GM21360 (cell line): ENCODE measurements around the gene ICA1L.
"Not testable (repeated sequence)": the region's sequence is repeated elsewhere in the genome, so short reads cannot be mapped to it uniquely, and the experiment has no call there.

Experiments used
- ATAC-seq: cut with Tn5 transposase; IDR thresholded peaks from one replicate; pipeline ENCODE4 v1.9.1; 2021; ENCODE audit warnings: mild to moderate bottlenecking, moderate library complexity; ENCODE audit not compliant: unreplicated experiment

ICA1L gene

DNA sequence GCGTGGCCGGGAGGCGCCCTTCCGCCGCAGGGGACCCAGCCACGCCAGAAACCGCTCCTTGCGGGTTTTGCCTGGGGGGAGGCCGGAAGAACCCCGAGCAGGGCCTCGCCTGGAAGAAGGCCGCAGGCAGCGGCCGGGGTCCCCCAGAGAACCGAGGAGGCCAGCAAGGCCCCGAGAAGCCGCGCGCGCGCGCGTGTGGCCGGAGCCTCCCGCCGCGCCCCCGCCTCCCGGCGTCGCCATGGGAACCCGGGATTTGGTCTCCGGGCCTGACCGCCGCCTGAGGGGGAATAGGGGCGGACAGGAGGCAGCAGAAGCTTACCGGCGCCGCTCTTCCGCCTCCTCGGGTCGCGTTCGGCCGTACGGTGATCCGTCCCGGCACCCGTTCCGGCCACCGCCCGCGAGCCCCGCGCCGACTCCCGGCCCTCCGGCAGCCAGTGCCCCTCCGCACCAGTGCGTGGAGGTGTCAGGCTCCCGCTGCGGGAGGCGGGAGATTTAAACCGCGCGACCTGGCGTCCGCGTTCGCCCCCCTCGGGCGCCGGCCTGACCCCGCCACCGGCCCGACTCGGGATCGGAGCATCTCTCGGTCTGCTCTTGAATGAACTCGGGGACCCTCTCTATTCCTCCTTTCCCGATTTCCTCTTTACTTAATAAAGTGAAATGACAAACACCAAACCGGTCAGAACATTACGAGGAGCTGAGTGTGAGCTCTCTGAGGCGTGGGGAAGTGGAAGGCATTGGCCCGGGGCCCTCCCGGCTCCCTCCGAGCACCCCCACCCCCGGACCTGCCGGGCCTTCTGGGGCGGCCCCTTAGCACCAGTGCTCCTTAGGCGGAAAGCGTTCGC, at the start of gene ICA1L:
Gene ICA1L (minus strand): TSS at position 467 of the 842 bp plus-strand sequence. CDS start 42,757 bp downstream, outside the sequence.
- peak; percentile 50 for ATAC-seq

DNA sequence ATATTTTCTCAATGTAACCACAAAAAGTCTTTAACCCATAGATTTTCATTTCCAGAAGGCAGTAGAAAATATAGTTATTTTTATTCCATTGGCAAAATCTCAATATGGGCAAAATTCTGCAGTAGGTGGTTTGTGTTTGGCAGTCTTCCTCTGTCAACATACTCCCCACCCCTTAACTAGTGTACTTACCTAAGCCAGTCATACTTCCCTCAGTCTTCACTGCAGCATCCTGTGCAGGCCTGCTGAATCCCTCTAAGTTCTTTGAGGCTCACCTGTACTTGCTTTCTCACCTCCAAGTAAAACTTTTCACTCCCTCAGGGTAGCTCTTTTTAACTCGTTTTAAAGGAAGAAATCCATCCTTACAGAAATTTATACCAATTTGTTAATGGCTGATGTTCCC, 47.3 kb upstream of the ICA1L start:
- no peak for ATAC-seq

DNA sequence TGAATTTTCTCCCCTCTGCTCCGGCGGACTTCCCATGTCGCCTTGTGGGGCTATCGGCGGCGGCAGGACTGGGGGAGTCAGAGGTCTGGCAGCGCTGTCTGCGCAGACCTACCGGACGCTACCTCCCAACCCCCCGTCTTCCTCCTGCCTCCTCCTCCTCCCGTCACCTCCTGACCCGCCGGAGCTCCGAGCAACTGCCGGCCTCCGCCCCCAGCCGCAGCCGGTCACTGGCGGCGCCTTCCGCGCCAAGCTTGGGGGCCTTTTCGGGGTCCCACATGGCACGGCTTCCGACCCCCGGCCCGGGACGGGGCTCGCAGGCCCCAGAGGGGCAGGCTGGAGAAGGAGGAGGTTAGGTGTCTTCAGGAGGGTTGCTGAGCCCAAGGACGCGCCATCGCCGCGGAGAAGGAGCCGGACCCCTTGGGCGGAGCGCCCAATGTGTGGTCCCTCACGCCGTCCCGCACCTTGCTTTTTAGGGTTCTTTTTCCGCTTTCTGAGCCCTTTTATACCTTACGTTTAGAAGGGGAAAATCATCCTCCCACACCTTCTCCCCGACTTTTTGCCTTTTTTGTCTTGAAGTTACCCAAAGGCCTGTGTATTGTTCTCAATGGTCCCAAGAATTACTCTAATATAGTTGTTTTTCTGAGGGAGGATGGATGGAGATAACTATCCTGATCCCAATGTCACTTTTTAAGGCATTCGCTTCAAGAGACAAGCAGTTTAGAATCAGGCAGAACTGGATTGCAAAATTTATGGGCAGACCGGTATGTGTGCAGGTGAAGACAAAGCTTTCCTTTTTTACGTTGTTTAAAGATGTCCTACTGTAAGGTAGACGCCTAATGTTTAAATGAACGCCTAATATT, 41.0 kb upstream of the ICA1L start:
- ATAC-seq, result peak; percentile 48

DNA sequence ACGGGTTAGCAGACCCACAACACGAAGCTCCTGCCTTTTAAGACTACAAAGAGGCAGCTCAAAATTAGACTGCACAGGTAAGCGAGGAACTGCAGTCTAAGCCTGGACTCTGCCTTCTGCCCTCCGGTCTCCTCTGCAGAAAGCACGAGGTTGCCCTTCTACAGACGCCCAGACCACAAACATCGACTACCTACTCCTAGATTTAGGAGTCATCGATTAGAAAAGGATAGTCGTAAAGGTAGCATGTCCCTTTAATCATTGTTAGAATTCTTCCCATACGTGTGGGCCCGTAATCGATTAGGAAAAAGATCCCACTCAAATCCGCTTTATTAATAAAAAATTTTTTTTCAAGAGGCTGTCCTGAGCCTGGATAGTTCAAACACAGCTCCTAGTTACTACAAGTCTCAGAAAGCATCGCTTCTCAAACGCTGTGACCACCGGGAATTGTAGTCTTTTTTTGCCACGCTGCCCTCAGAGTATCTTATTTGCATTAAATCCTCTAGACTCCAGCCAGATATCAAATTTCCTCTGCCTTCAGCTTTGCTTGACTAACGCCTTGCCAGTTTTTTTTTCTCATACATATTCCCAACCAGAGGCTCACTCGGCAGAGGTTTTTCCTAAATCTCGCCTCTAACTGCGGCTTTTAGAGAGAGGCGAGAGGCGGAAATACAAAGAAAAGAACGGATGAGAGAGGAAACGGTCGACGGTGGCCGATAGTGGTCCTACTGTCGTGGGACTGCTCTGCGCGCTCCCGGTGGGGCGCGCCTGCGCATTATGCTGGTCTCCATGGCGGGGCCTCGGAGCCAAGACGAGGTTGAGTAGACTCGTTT, 40.2 kb upstream of the ICA1L start, which contains the start of the genes CARF and WDR12:
Gene CARF (plus strand): TSS at position 764 of the 830 bp plus-strand sequence. CDS start 29,628 bp downstream, outside the sequence.
Gene WDR12 (minus strand): TSS at position 162 of the 830 bp plus-strand sequence. CDS start 197 bp downstream, outside the sequence.
- ATAC-seq, result peak; percentile 71

DNA sequence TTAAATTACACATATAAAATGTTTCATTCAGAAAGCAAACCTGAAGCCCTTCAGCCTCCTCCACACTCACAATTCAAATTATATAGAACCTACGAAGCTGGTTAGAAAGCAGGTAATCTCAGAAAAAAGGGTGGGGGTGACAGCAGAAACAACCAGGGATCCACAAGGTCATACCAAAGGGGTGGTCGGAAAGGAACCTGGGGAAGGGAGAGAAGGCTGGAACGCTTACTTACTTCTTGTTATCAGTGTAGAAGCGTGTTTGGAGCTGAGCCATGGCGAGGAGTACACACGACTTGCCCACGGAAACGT, 39.6 kb upstream of the ICA1L start:
- no peak for ATAC-seq

DNA sequence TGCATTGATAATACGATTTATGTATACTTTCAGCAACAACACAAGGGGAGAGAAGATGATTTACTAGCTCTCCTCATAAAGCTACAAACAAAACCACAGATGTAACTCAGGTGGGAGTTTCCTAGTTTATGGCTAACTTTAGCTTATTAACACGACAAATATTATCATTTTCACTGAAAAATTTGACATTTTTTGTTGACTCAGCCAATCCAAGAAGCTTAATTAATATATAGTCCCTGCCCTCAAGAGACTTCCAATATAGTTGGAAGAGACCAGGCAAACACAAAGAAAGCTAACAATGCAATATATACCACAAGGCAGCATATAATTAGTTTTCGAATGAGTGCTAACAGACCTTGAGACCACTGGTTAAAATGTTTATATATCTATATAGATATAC, 39.1 kb upstream of the ICA1L start:
- no peak for ATAC-seq

DNA sequence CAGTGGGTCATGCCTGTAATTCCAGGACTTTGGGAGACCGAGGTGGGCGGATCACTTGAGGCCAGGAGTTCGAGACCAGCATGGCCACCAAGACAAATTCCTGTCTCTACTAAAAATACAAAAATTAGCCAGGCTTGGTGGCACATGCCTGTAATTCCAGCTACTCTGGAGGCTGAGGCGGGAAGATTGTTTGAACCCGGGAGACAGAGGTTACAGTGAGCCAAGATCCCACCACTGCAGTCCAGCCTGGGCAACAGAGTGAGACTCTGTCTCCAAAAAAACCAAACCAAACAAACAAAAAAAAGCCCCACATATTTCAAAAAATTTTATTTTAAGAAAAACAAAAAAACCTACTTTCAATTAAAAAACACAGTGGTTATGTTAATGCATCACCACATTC, 38.7 kb upstream of the ICA1L start:
- not testable (repeated sequence) for ATAC-seq

DNA sequence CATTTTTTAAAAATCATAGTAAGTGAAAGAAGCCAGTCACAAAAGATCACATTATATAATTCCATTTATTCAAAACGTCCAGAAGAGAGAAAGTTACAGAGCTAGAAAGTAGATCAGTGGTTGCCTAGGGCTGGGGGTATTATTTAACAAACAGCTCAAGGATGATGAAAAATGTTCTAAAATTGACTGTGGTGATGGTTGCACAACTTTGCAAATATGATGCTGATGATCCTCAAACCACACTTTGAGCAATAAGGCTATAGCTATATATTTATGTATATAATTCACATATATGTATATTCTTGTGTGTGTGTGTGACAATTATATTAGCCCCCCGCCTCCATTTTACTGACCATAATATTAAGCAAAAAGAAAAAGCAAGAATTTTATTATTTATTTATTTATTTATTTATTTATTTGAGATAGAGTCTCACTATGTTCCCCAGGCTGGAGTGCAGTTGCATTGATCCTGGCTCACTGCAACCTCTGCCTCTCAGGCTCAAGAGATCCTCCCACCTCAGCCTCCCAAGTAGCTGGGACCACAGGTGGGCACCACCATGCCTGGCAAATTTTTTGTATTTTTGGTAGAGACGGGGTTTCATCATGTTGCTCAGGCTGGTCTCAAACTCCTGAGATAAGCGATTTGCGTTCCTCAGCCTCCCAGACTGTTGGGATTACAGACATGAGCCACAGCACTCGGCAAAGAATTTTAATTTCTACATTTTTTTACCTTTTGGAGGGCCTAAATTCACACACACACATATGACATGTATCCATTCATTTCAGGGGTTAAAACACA, 38.0 kb upstream of the ICA1L start:
- ATAC-seq, result no peak

DNA sequence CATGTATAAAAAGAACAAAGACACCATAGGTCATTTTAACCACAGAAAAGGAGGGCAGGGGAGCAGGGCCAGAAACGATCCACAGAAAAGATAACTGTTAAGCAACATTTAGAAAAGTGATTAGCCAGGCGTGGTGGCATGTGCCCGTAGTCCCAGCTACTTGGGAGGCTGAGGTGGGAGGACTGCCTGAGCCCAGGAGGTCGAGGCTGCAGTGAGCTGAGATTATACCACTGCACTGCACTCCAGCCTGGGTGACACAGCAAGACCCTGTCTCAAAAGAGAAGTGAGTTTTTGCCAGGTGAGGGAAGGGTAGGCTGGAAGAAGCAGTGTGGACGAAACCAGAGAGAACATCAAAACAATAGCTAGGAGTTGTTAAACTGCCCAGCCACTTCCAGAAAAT, 36.6 kb upstream of the ICA1L start:
- ATAC-seq, result no peak

DNA sequence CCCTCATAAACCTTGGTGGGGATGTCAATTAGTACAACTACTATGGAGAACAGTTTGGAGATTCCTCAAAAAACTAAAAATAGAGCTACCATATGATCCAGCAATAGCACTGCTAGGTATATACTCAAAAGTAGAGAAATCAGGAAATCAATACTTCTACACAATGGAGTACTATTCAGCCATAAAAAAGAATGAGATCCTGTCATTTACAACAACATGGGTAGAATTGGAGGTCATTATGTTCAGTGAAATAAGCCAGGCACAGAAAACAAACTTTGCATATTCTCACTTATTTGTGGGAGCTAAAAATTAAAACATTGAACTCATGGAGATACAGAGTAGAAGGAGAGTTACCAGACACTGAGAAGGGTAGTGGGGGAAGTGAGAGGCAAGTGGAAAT, 33.9 kb upstream of the ICA1L start:
- ATAC-seq, result not testable (repeated sequence)

DNA sequence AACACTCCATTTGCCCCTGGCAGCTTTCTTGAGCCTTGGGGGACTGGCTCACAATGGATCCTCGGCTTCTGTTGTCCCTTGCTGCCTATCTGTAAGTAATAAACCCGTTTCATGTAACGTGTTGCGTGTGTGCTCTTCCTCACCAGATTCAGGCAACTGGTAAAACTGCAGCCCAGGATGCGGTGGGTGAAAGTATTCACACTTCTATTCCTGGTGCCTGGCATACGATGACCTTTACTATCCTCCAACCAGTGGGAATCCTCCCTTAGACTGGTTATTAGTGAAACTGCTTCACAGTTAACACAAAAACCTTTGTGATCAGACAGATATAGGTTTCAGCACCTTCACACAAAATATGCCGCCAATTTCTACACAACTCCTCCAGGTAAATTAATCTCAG, 13.6 kb upstream of the ICA1L start:
- ATAC-seq, result no peak

DNA sequence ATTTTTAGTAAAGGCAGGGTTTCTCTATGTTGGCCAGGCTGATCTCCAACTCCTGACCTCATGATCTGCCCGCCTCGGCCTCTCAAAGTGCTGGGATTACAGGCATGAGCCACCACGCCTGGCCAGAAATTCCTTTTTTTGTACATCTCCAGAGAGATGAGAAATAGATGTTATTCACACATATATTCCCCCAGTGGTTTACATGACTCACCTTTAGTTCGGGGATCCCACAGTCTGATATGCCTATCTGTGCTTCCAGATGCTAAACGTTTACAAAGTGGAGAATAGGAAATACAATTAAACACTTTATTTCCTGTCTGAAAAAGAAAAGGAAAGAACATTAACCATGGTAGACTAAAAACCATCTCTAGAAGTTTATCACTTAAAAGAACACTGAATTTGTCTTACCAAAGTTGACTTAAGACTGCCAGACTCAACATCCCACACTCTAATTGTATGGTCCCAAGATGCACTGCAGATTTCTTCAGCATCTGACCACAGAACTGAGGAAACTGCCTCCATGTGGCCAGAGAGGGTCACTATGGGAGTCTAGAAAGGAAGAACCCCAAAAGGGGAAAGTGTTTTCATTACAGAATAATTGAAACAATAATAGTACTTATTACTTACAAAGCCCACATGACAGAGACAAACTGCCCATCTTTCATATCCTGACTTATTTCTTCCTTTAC, 12.6 kb upstream of the ICA1L start:
- ATAC-seq, result no peak

DNA sequence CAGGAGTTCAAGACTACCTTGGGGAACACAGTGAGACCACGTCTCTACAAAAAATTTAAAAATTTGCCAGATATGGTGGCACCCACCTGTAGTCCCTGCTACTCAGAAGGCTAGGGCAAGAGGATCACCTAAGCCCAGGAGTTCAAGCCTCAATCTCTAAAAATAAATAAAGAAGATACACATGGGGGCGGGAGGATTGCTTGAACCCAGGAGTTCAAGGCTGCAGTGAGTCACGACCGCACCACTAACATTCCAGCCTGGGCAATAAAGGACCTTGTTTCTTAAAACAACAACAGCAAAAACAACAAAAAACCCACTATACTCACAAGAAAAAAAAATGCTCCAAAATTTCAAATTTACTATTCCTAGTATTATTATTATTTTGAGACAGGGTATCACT, 10.0 kb upstream of the ICA1L start:
- ATAC-seq, result no peak

DNA sequence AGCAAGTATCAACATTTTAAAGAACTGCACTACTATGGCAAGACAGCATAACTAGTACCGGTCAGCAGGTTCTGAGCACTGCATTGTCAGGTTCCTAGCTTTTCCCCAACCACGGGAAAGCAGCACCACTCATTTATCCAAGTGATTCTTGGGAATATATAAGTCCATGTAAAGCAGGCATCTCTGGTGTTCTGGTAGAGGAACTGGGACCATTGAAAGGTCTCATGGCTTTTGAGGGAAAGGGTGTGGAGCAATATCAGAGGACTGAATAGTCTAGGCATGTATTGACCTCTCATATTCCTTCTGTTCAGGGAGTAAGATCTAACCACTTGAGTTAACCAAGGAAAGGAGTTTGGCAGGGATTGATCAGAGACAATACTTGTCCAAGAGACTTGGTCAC, 6.1 kb upstream of the ICA1L start:
- no peak for ATAC-seq

DNA sequence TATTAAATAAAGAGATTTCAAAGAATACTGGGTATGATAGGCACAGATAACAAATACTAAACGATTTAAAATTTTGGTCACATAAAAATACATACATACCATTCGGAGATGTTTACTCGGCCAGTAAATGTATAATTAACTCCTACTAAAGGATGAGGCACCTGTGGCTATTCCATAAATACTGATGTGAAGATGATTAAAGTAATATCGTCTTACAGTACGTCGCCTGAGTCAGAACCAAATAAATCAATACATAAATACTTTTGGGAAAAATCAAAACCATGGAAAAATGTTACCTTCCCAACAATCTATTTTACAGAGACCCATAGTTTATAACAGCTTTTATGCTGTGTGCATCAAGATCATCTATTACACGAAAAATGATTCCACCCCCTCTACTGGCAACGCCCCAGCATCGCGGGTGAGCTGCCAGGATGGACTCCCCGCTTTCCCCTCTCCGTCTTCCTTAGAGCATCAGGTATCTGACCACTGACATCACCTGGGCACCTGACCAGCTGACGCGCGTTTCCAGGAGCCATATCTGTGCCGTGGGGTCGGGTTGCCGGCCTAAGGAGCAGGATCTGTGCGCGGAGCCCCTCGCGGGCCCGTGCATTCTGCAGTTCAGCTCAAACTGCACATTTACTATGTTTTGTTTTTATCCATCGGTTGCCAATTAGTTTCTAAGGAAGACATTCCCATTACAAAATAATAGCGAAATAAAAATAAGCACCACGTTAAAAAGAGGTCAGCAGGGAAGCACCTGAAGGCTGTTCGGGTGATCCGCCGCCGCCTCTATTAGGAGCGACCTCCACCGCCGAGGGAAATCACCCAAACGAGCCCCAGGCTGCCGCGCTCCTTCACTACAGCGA, 901 bp downstream of the ICA1L start:
- ATAC-seq, result peak; percentile 65

DNA sequence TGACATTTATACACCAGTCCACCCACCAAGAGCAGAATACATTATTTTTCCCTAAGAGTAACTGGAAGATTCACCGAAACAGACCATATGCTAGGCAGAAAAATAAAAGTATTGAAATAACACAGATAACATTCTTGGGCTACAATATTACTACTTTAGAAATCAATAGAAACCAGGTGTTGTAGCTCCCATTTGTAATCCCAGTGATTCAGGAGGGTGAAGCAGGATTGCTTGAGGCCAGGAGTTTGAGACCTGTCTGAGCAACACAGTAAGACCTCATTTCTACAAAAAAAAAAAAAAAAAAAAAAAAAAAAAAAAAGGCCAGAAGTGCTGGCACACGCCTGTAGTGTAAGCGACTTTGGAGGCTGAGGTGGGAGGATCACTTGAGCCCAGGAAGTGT, 9.6 kb downstream of the ICA1L start:
- no peak for ATAC-seq

DNA sequence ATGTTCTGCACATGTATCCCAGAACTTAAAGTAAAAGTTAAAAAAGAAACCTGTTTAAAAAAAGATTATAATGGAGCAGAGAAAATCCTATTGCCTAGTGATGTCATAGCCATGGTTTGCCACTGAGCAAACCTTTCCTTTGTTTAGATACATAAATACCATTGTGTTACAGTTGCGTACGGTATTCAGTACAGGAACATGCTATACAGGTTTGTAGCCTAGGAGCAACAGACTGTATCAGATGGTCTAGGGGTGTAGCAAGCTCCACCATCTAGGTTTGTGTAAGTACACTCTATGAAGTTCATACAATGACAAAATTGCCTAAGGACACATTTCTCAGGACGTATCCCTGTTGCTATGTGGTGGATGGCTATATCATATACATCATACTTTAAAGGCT, 13.0 kb downstream of the ICA1L start:
- no peak for ATAC-seq

DNA sequence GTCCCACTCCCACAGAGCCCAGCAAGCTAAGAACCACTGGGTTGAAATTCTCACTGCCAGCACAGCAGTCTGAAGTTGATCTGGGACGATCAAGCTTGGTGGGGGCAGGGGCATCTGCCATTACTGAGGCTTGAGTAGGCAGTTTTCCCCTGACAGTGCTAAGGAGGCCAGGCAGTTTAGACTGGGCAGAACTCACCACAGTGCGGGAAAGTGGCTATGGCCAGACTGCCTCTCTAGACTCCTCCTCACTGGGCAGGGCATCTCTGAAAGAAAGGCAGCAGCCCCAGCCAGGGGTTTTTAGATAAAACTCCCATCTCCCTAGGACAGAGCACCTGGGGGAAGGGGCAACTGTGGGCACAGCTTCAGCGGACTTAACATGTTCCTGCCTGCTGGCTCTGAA, 22.2 kb downstream of the ICA1L start:
- not testable (repeated sequence) for ATAC-seq

DNA sequence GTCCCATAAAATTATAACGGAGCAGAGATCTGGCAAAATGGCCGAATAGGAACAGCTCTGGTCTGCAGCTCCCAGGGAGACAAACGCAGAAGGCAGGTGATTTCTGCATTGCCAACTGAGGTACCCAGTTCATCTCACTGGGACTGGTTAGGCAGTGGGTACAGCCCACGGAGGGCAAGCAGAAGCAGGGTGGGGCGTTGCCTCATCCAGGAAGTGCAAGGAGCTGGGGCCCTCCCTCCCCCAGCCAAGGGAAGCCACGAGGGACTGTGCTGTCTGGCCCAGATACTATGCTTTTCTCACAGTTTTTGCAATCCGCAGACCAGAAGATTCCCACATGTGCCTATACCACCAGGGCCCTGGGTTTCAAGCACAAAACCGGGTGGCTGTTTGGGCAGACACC, 22.8 kb downstream of the ICA1L start:
- no peak for ATAC-seq
